HEK293 (cell line): Measurements from ENCODE around the gene ZNF618.

ENCODE experiments used
- CTCF ChIA-PET: fragments of 350-600 bp; formaldehyde crosslinking; extraction: SDS; loops from one replicate; lab custom pipeline; 2021; ENCODE audit warnings: antibody characterized with exemption; lab: Yijun Ruan, JAX
- POLR2A ChIA-PET: fragments of 300-600 bp; formaldehyde crosslinking; extraction: SDS; loops from one replicate; lab custom pipeline; 2020; ENCODE audit warnings: antibody characterized with exemption, inconsistent platforms; lab: Yijun Ruan, JAX
- H3K27ac ChIP-seq: fragments of 200-500 bp; sonication (Bioruptor generic); 2 replicates; pipeline ENCODE4 v1.5.1; 2014; ENCODE audit warnings: low read depth, low read length, control low read depth, inconsistent platforms; ENCODE audit errors: extremely low read depth
- H3K36me3 ChIP-seq, 2 experiments: fragments of 200-500 bp in 1 of 2; sonication (Bioruptor generic) in 1 of 2; 1 replicate in 1 of 2; 2 replicates in 1 of 2; pipeline ENCODE4 v1.5.1; 2014 to 2017; ENCODE audit warnings: inconsistent platforms in 2 of 2, low read length in 2 of 2; ENCODE audit not compliant: control insufficient read depth in 2 of 2, insufficient read depth in 1 of 2
- H3K4me1 ChIP-seq: fragments of 200-500 bp; sonication (Bioruptor generic); 2 replicates; pipeline ENCODE4 v1.5.1; 2014; ENCODE audit warnings: mild to moderate bottlenecking, low read length, inconsistent platforms; ENCODE audit not compliant: control insufficient read depth, insufficient read depth
- H3K4me3 ChIP-seq: 2 replicates; pipeline ENCODE4 v1.5.1; 2011; ENCODE audit warnings: low read depth, mild to moderate bottlenecking, control low read depth, low read length, moderate library complexity
- H3K9me3 ChIP-seq: fragments of 200-500 bp; sonication (Bioruptor generic); 2 replicates; pipeline ENCODE4 v1.5.1; 2014; ENCODE audit warnings: low read depth, low read length, inconsistent platforms; ENCODE audit not compliant: control insufficient read depth, insufficient read depth
- GLIS2 ChIP-seq: fragments of 450-650 bp; formaldehyde crosslinking; IDR thresholded peaks from 2 replicates; pipeline ENCODE4 v1.5.1; 2016; ENCODE audit warnings: missing biosample characterization, missing genetic modification characterization
- MEIS1 ChIP-seq: sonication (generic); formaldehyde crosslinking; IDR thresholded peaks from 2 replicates; pipeline ENCODE4 v1.8.1; 2022; ENCODE audit warnings: missing genetic modification reagents, mild to moderate bottlenecking, borderline replicate concordance
- PRDM2 ChIP-seq: fragments of 450-650 bp; formaldehyde crosslinking; IDR thresholded peaks from 2 replicates; pipeline ENCODE4 v1.5.1; 2016; ENCODE audit warnings: missing biosample characterization, missing genetic modification characterization, borderline replicate concordance
- ZBTB21 ChIP-seq: fragments of 450-650 bp; formaldehyde crosslinking; IDR thresholded peaks from 2 replicates; pipeline ENCODE4 v1.5.1; 2017; ENCODE audit warnings: missing biosample characterization, missing genetic modification characterization
- ZNF112 ChIP-seq: fragments of 450-650 bp; formaldehyde crosslinking; IDR thresholded peaks from 2 replicates; pipeline ENCODE4 v1.5.0; 2017; ENCODE audit warnings: missing biosample characterization, missing genetic modification characterization
- ZNF114 ChIP-seq: fragments of 450-650 bp; formaldehyde crosslinking; IDR thresholded peaks from 2 replicates; pipeline ENCODE4 v1.5.0; 2017; ENCODE audit warnings: missing biosample characterization, missing genetic modification characterization
- ZNF140 ChIP-seq: fragments of 450-650 bp; formaldehyde crosslinking; IDR thresholded peaks from 2 replicates; pipeline ENCODE4 v1.5.1; 2016; ENCODE audit warnings: missing biosample characterization, missing genetic modification characterization
- ZNF18 ChIP-seq: fragments of 450-650 bp; formaldehyde crosslinking; IDR thresholded peaks from 2 replicates; pipeline ENCODE4 v1.5.1; 2016; ENCODE audit warnings: missing biosample characterization, missing genetic modification characterization
- ZNF239 ChIP-seq: fragments of 450-650 bp; formaldehyde crosslinking; IDR thresholded peaks from 2 replicates; pipeline ENCODE4 v1.5.1; 2016; ENCODE audit warnings: missing biosample characterization, missing genetic modification characterization
- ZNF433 ChIP-seq: fragments of 450-650 bp; formaldehyde crosslinking; IDR thresholded peaks from 2 replicates; pipeline ENCODE4 v1.5.1; 2016; ENCODE audit warnings: missing biosample characterization, missing genetic modification characterization, low read depth
- ZNF510 ChIP-seq: fragments of 450-650 bp; formaldehyde crosslinking; IDR thresholded peaks from 2 replicates; pipeline ENCODE4 v1.5.1; 2018; ENCODE audit warnings: mild to moderate bottlenecking, missing genetic modification characterization, missing biosample characterization; ENCODE audit not compliant: insufficient replicate concordance
- ZNF514 ChIP-seq: fragments of 450-650 bp; formaldehyde crosslinking; IDR thresholded peaks from 2 replicates; pipeline ENCODE4 v1.5.1; 2016; ENCODE audit warnings: missing biosample characterization, missing genetic modification characterization
- ZNF521 ChIP-seq: fragments of 450-650 bp; formaldehyde crosslinking; IDR thresholded peaks from 2 replicates; pipeline ENCODE4 v1.5.1; 2017; ENCODE audit warnings: missing biosample characterization, mild to moderate bottlenecking, missing genetic modification characterization
- ZNF621 ChIP-seq: fragments of 450-650 bp; formaldehyde crosslinking; IDR thresholded peaks from 2 replicates; pipeline ENCODE4 v1.5.1; 2017; ENCODE audit warnings: missing biosample characterization, missing genetic modification characterization
- ZNF623 ChIP-seq: fragments of 450-650 bp; formaldehyde crosslinking; IDR thresholded peaks from 2 replicates; pipeline ENCODE4 v1.5.1; 2016; ENCODE audit warnings: missing biosample characterization, missing genetic modification characterization
- ZNF658 ChIP-seq: fragments of 450-650 bp; formaldehyde crosslinking; IDR thresholded peaks from 2 replicates; pipeline ENCODE4; 2016; ENCODE audit warnings: missing biosample characterization, missing genetic modification characterization
- ZNF747 ChIP-seq: fragments of 450-650 bp; formaldehyde crosslinking; IDR thresholded peaks from 2 replicates; pipeline ENCODE4 v1.5.1; 2016; ENCODE audit warnings: missing biosample characterization, missing genetic modification characterization
- ZNF791 ChIP-seq: fragments of 450-650 bp; formaldehyde crosslinking; IDR thresholded peaks from 2 replicates; pipeline ENCODE4 v1.5.1; 2016; ENCODE audit warnings: missing biosample characterization, missing genetic modification characterization
- ZNF837 ChIP-seq: fragments of 450-650 bp; formaldehyde crosslinking; IDR thresholded peaks from 2 replicates; pipeline ENCODE4 v1.5.1; 2016; ENCODE audit warnings: missing biosample characterization, missing genetic modification characterization
- ZSCAN4 ChIP-seq: fragments of 450-650 bp; formaldehyde crosslinking; IDR thresholded peaks from 2 replicates; pipeline ENCODE4 v1.5.1; 2017; ENCODE audit warnings: missing biosample characterization, missing genetic modification characterization

The ZNF618 gene

GRCh38 chr9:113950195-113951031, 74.3 kb downstream of the ZNF618 start:
- no peaks in the 10 kb centered on the region for H3K9me3 ChIP-seq
- ChIA-PET CTCF (interaction anchor here (0.7 kb wide), 1 partner anchor 1676 kb away, joined by 8 read pairs; no protein-coding TSS in a partner anchor), POLR2A (no interaction called here)
- H3K4me1 ChIP-seq: no peaks in the 10 kb centered on the region
- no peak overlapping the region for H3K4me3 ChIP-seq
- no peaks in the 10 kb centered on the region for H3K36me3 ChIP-seq
- TF ChIP-seq ZNF623 (tag by site-specific recombination) (no peak), ZNF658 (tag by site-specific recombination) (no peak), ZNF433 (no peak), ZNF510 (tag by site-specific recombination) (no peak), ZNF621 (tag by site-specific recombination) (no peak), GLIS2 (tag by site-specific recombination) (no peak), MEIS1 (no peak), ZNF18 (tag by site-specific recombination) (no peak), ZNF514 (tag by site-specific recombination) (no peak), ZNF747 (tag by site-specific recombination) (no peak), ZNF112 (tag by site-specific recombination) (no peak), ZNF114 (tag by site-specific recombination) (no peak), ZNF837 (no peak), ZBTB21 (tag by site-specific recombination) (no peak), ZNF791 (tag by site-specific recombination) (no peak), ZNF521 (tag by site-specific recombination) (no peak), ZSCAN4 (tag by site-specific recombination) (no peak), ZNF239 (tag by site-specific recombination) (no peak), PRDM2 (no peak), ZNF140 (tag by site-specific recombination) (no peak)
- no peak overlapping the region for H3K27ac ChIP-seq
